ENCODE measurements around the gene LAMC3. TPM values are rescaled to one million over a fixed set of nuclear protein-coding genes. Genes with fewer than 3 reads are reported as not detected.

Gene LAMC3
- total RNA-seq, 1 experiment from 2014 or later: 0.28 TPM

DNA sequence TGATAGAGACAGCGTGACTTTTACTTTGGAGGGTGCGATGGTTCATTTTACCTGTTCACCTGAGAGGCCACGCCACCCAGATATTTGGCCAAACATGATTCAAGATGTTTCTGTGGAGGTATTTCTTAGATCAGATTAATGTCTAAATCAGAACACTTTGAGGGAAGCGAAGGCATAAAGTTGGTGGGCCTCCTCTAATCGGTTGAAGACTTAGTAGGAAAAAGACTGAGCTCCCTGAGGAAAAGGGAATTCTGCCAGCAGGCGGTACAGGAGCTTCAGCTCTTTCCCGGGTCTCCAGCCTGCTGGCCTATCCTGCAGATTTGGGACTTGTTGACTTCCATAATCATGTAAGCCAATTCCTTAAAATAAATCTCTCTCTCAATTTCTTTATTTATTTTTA, 7.0 kb upstream of the LAMC3 start:
- Histone ChIP-seq H3K27me3 (replicated peaks; ENCODE audit: insufficient read depth, low read depth, low read length, poor library complexity) (peaks cover 8% of the 10 kb centered on the region), H3K27ac (ENCODE audit: low read depth, low read length, poor library complexity, severe bottlenecking) (no peak overlapping the region), H3K9me3 (ENCODE audit: low read depth, low read length, poor library complexity, severe bottlenecking) (no peaks in the 10 kb centered on the region), H3K36me3 (ENCODE audit: insufficient read depth, low read length, poor library complexity, severe bottlenecking) (no peaks in the 10 kb centered on the region), H3K4me3 (ENCODE audit: low read depth, low read length, poor library complexity, severe bottlenecking) (no peak overlapping the region), H3K4me1 (ENCODE audit: insufficient read depth, low read length, poor library complexity, severe bottlenecking) (no peaks in the 10 kb centered on the region)
- TF ChIP-seq EZH2 (IDR thresholded peaks at IDR 0.05; ENCODE audit: borderline replicate concordance, low read depth, low read length, poor library complexity, severe bottlenecking) (no peak), CTCF (conservative IDR thresholded peaks at IDR 0.05; ENCODE audit: low read depth, low read length) (no peak)
- intact Hi-C loops (cut with micrococcal nuclease; ENCODE audit: unreplicated experiment): no loop called here
- no TSS peak for BruUV-seq (replicated peaks)
- ChIA-PET CTCF (no interaction called here), POLR2A (ENCODE audit: low non-redundant PET) (no interaction called here)
- DNase-seq (ENCODE audit: low spot score): no peak

GRCh38 chr9:131006601-131007000, 2.4 kb upstream of the LAMC3 start:
- BruUV-seq (replicated peaks): no TSS peak
- intact Hi-C loops (cut with micrococcal nuclease; ENCODE audit: unreplicated experiment): no loop called here
- Histone ChIP-seq H3K36me3 (ENCODE audit: insufficient read depth, low read length, poor library complexity, severe bottlenecking) (no peaks in the 10 kb centered on the region), H3K4me3 (ENCODE audit: low read depth, low read length, poor library complexity, severe bottlenecking) (no peak overlapping the region), H3K4me1 (ENCODE audit: insufficient read depth, low read length, poor library complexity, severe bottlenecking) (peaks cover 4% of the 10 kb centered on the region), H3K27ac (ENCODE audit: low read depth, low read length, poor library complexity, severe bottlenecking) (no peak overlapping the region), H3K9me3 (ENCODE audit: low read depth, low read length, poor library complexity, severe bottlenecking) (no peaks in the 10 kb centered on the region), H3K27me3 (replicated peaks; ENCODE audit: insufficient read depth, low read depth, low read length, poor library complexity) (peaks cover 28% of the 10 kb centered on the region)
- POLR2A ChIA-PET (ENCODE audit: low non-redundant PET): no interaction called here
- CTCF ChIA-PET: no interaction called here
- TF ChIP-seq CTCF (conservative IDR thresholded peaks at IDR 0.05; ENCODE audit: low read depth, low read length): no peak
- no peak for TF ChIP-seq EZH2 (IDR thresholded peaks at IDR 0.05; ENCODE audit: borderline replicate concordance, low read depth, low read length, poor library complexity, severe bottlenecking)
- DNase-seq (ENCODE audit: low spot score): no peak

DNA sequence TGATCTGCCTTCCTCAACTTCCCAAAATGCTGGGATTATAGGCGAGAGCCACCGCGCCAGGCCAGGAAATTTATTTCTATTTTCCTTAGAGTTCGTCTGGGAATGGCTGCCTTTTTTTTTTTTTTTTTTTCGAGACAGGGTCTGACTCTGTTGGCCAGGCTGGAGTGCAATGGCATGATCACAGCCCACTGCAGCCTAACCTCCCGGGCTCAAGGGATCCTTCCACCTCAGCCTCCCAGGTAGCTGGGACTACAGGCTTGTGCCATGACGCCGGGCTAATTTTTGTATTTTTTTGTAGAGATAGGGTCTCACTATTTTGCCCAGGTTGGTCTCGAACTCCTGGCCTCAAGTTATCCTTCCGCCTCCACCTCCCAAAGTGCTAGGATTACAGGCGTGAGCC, 888 bp upstream of the LAMC3 start:
- TF ChIP-seq CTCF (conservative IDR thresholded peaks at IDR 0.05; ENCODE audit: low read depth, low read length) (no peak), EZH2 (IDR thresholded peaks at IDR 0.05; ENCODE audit: borderline replicate concordance, low read depth, low read length, poor library complexity, severe bottlenecking) (no peak)
- Histone ChIP-seq H3K36me3 (ENCODE audit: insufficient read depth, low read length, poor library complexity, severe bottlenecking) (no peaks in the 10 kb centered on the region), H3K9me3 (ENCODE audit: low read depth, low read length, poor library complexity, severe bottlenecking) (no peaks in the 10 kb centered on the region), H3K4me1 (ENCODE audit: insufficient read depth, low read length, poor library complexity, severe bottlenecking) (peaks cover 4% of the 10 kb centered on the region), H3K27me3 (replicated peaks; ENCODE audit: insufficient read depth, low read depth, low read length, poor library complexity) (peaks cover 28% of the 10 kb centered on the region), H3K27ac (ENCODE audit: low read depth, low read length, poor library complexity, severe bottlenecking) (no peak overlapping the region), H3K4me3 (ENCODE audit: low read depth, low read length, poor library complexity, severe bottlenecking) (no peak overlapping the region)
- intact Hi-C loops (cut with micrococcal nuclease; ENCODE audit: unreplicated experiment): no loop called here
- ChIA-PET POLR2A (ENCODE audit: low non-redundant PET) (no interaction called here), CTCF (no interaction called here)
- no peak for DNase-seq (ENCODE audit: low spot score)
- no TSS peak for BruUV-seq (replicated peaks)

Data from A673 (cell line).